Trophoblast cell (in vitro differentiated cells and primary cell): ENCODE results near the gene TM7SF3.

Experiments used
- DNase-seq, 2 donors: peaks; one replicate each; pipeline ENCODE4 v3.0.0-alpha.2; 2016
- H2AFZ ChIP-seq: 2 replicates; pipeline ENCODE4 v1.6.1; 2013; ENCODE audit warnings: low read length, moderate library complexity, mild to moderate bottlenecking; ENCODE audit not compliant: insufficient read depth, poor library complexity
- H2AK5ac ChIP-seq: 2 replicates; pipeline ENCODE4 v1.6.1; 2013; ENCODE audit warnings: mild to moderate bottlenecking, low read length
- H2BK120ac ChIP-seq: 2 replicates; pipeline ENCODE4 v1.6.1; 2013; ENCODE audit warnings: low read length, mild to moderate bottlenecking, moderate library complexity; ENCODE audit not compliant: insufficient read depth, poor library complexity
- H2BK12ac ChIP-seq: 2 replicates; pipeline ENCODE4 v1.6.1; 2013; ENCODE audit warnings: mild to moderate bottlenecking, low read length, moderate library complexity
- H2BK5ac ChIP-seq: 2 replicates; pipeline ENCODE4 v1.6.1; 2013; ENCODE audit warnings: low read length, low read depth, moderate library complexity, mild to moderate bottlenecking; ENCODE audit not compliant: poor library complexity
- H3K14ac ChIP-seq: 2 replicates; pipeline ENCODE4 v1.6.1; 2013; ENCODE audit warnings: mild to moderate bottlenecking, low read length
- H3K18ac ChIP-seq: 2 replicates; pipeline ENCODE4 v1.6.1; 2013; ENCODE audit warnings: mild to moderate bottlenecking, low read length
- H3K23ac ChIP-seq: 2 replicates; pipeline ENCODE4 v1.6.1; 2013; ENCODE audit warnings: low read length
- H3K27ac ChIP-seq: 2 replicates; pipeline ENCODE4 v1.5.1; 2013; ENCODE audit warnings: low read depth, mild to moderate bottlenecking, inconsistent platforms, low read length, moderate library complexity
- H3K27me3 ChIP-seq: 2 replicates; pipeline ENCODE4 v1.6.1; 2013; ENCODE audit warnings: inconsistent platforms, mild to moderate bottlenecking, low read length, moderate library complexity; ENCODE audit not compliant: insufficient read depth
- H3K36me3 ChIP-seq, 2 experiments: 1 replicate in 1 of 2; 2 replicates in 1 of 2; pipeline ENCODE4 v1.6.1; 2013; ENCODE audit warnings: low read length in 2 of 2, mild to moderate bottlenecking in 2 of 2, moderate library complexity in 1 of 2; ENCODE audit not compliant: insufficient read depth in 2 of 2, control insufficient read depth in 1 of 2
- H3K4ac ChIP-seq: 2 replicates; pipeline ENCODE4 v1.6.1; 2013; ENCODE audit warnings: low read depth, mild to moderate bottlenecking, low read length, moderate library complexity
- H3K4me1 ChIP-seq, 2 experiments: 1 replicate in 1 of 2; 2 replicates in 1 of 2; pipeline ENCODE4 v1.6.1; 2013; ENCODE audit warnings: low read length in 2 of 2, mild to moderate bottlenecking in 2 of 2, moderate library complexity in 1 of 2; ENCODE audit not compliant: insufficient read depth in 2 of 2, control insufficient read depth in 1 of 2
- H3K4me2 ChIP-seq: 2 replicates; pipeline ENCODE4 v1.6.1; 2013; ENCODE audit warnings: inconsistent platforms, mild to moderate bottlenecking, low read length, moderate library complexity
- H3K4me3 ChIP-seq: 2 replicates; pipeline ENCODE4 v1.5.1; 2013; ENCODE audit warnings: mild to moderate bottlenecking, low read depth, low read length, inconsistent platforms
- H3K79me1 ChIP-seq: one replicate; pipeline ENCODE4 v1.6.1; 2013; ENCODE audit warnings: low read length
- H3K79me2 ChIP-seq: 2 replicates; pipeline ENCODE4 v1.6.1; 2013; ENCODE audit warnings: low read length, mild to moderate bottlenecking; ENCODE audit not compliant: control insufficient read depth, insufficient read depth, poor library complexity
- H3K9ac ChIP-seq: 2 replicates; pipeline ENCODE4 v1.6.1; 2013; ENCODE audit warnings: mild to moderate bottlenecking, low read length
- H3K9me3 ChIP-seq: 2 replicates; pipeline ENCODE4 v1.6.1; 2013; ENCODE audit warnings: low read depth, mild to moderate bottlenecking, control low read depth, inconsistent platforms, low read length; ENCODE audit not compliant: insufficient read depth
- H4K12ac ChIP-seq: 2 replicates; pipeline ENCODE4 v1.6.1; 2013; ENCODE audit warnings: low read depth, mild to moderate bottlenecking, low read length, moderate library complexity
- H4K8ac ChIP-seq: 2 replicates; pipeline ENCODE4 v1.6.1; 2013; ENCODE audit warnings: low read depth, mild to moderate bottlenecking, low read length, moderate library complexity
- H4K91ac ChIP-seq: one replicate; pipeline ENCODE4 v1.6.1; 2013; ENCODE audit warnings: low read depth, mild to moderate bottlenecking, low read length, moderate library complexity
- WGBS: extraction: QIAGEN DNeasy Blood & Tissue Kit; methylation state at CpG from one replicate; pipeline ENCODE4 v1.1.7; 2013; ENCODE audit warnings: missing lambda C conversion rate; ENCODE audit not compliant: insufficient read length, insufficient coverage; ENCODE audit errors: extremely low coverage; 5-methylcytosine and 5-hydroxymethylcytosine counted together

The TM7SF3 gene

DNA sequence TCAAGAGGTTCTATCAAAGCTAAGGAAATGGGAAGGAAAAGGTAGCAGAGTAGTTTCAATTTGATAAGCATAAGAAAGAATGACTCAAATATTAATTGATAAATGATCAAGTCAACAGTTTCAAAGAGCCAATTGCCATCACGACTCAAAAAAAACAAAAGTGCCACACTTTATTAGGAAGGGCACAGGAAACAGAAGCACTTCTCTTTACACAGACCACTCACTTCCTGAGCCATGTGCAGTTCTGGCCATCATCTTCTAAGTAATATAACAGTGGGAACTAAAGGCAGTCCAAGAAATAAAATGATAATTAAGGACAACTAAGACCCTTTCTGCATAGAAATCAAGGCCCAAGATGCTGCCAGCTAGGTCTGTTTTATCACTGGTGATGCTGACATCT lies 13.2 kb downstream of the TM7SF3 start:
- no peak overlapping the region for H3K27ac ChIP-seq
- no peak overlapping the region for H3K9ac ChIP-seq
- no peak overlapping the region for H3K18ac ChIP-seq
- H3K9me3 ChIP-seq: no peaks in the 10 kb centered on the region
- H2BK120ac ChIP-seq: no peak overlapping the region
- no peak overlapping the region for H3K23ac ChIP-seq
- H3K4me3 ChIP-seq: no peak overlapping the region
- H3K79me1 ChIP-seq: no peaks in the 10 kb centered on the region
- no peak overlapping the region for H3K4me2 ChIP-seq
- H4K91ac ChIP-seq: no peak overlapping the region
- no peak for DNase-seq
- no CpG with 5 or more reads among the region's 1 CpG for WGBS
- H3K4me1 ChIP-seq: no peaks in the 10 kb centered on the region
- H3K27me3 ChIP-seq: no peaks in the 10 kb centered on the region
- no peaks in the 10 kb centered on the region for H3K36me3 ChIP-seq
- H2AK5ac ChIP-seq: no peak overlapping the region
- no peak overlapping the region for H3K4ac ChIP-seq
- H2BK5ac ChIP-seq: no peak overlapping the region
- H4K8ac ChIP-seq: no peak overlapping the region
- H3K14ac ChIP-seq: no peak overlapping the region
- H2BK12ac ChIP-seq: no peak overlapping the region
- no peaks in the 10 kb centered on the region for H3K79me2 ChIP-seq
- no peak overlapping the region for H4K12ac ChIP-seq
- no peak overlapping the region for H2AFZ ChIP-seq

DNA sequence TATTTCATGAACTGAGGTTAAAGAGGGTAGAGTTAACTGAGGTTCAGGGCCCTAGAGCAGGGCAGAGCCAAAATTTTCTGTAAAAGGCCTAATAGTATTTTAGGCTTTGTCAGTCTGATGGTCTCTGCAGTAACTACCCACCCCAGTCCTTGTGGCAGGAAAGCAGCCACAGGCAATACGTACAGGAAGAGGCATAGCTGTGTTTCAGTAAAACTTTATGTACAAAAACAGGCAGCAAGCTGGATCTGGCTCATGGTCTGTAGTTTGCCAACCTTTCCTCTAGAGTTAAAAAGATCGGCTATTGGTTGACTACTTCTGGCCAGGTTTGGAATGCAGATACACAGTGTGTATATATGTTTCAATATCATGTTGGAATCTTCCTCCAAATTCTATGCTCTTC lies 17.2 kb downstream of the TM7SF3 start:
- Histone ChIP-seq H3K18ac (no peak overlapping the region), H3K79me2 (no peaks in the 10 kb centered on the region), H3K9me3 (no peaks in the 10 kb centered on the region), H2BK12ac (no peak overlapping the region), H3K79me1 (no peaks in the 10 kb centered on the region), H3K4me3 (no peak overlapping the region), H3K23ac (no peak overlapping the region), H3K4ac (no peak overlapping the region), H3K4me1 (no peaks in the 10 kb centered on the region), H4K8ac (no peak overlapping the region), H3K27ac (no peak overlapping the region), H4K12ac (no peak overlapping the region), H2AFZ (no peak overlapping the region), H3K14ac (no peak overlapping the region), H4K91ac (no peak overlapping the region), H3K4me2 (no peak overlapping the region), H3K27me3 (no peaks in the 10 kb centered on the region), H2BK120ac (no peak overlapping the region), H3K9ac (no peak overlapping the region), H2BK5ac (no peak overlapping the region), H3K36me3 (no peaks in the 10 kb centered on the region), H2AK5ac (no peak overlapping the region)
- no CpG with 5 or more reads among the region's 2 CpGs for WGBS
- no peak for DNase-seq

DNA sequence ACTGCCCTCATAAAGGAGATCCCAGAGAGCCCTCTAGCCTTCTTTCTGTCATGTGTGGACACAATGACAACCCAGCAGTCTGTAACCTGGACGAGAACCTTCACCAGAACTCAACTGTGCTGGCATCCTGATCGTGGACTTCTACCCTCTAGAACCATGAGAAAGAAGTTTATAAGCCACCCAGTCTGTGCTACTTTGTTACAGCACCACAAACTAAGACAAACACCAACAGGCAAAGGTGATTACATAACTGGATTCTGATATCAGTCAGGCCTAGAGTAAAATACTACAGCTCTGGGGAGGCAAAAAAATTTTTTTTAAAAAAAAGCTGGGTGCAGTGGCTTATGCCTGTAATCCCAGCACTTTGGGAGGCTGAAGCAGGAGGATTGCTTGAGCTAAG lies 18.5 kb downstream of the TM7SF3 start:
- Histone ChIP-seq H3K14ac (no peak overlapping the region), H2BK120ac (no peak overlapping the region), H4K12ac (no peak overlapping the region), H3K36me3 (no peaks in the 10 kb centered on the region), H3K4ac (no peak overlapping the region), H2AK5ac (no peak overlapping the region), H3K4me2 (no peak overlapping the region), H2BK5ac (no peak overlapping the region), H2BK12ac (no peak overlapping the region), H3K9ac (no peak overlapping the region), H2AFZ (no peak overlapping the region), H3K27me3 (no peaks in the 10 kb centered on the region), H4K91ac (no peak overlapping the region), H3K4me1 (no peaks in the 10 kb centered on the region), H3K4me3 (no peak overlapping the region), H4K8ac (no peak overlapping the region), H3K79me1 (no peaks in the 10 kb centered on the region), H3K9me3 (no peaks in the 10 kb centered on the region), H3K27ac (no peak overlapping the region), H3K18ac (no peak overlapping the region), H3K79me2 (no peaks in the 10 kb centered on the region), H3K23ac (no peak overlapping the region)
- no CpG with 5 or more reads among the region's 2 CpGs for WGBS
- no peak for DNase-seq

DNA sequence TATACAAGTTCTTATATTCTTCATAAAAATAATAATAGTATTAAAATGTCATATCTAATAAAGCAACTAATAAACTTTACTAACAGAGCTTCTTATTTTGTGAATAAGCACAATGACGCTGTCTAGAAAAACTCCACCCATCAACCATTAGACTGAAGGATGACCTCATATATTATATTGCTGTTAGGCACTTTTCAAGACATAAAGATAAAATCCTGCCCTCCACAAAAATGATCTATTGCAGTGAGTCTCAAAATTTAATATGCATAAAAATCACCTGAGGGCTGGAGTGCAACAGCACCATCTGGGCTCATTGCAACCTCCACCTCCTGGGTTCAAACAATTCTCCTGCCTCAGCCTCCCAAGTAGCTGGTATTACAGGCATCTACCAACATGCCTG lies 20.1 kb downstream of the TM7SF3 start:
- Histone ChIP-seq H3K23ac (no peak overlapping the region), H3K9me3 (no peaks in the 10 kb centered on the region), H3K27me3 (no peaks in the 10 kb centered on the region), H3K18ac (no peak overlapping the region), H2AK5ac (no peak overlapping the region), H2BK5ac (no peak overlapping the region), H4K12ac (no peak overlapping the region), H3K4me1 (no peaks in the 10 kb centered on the region), H3K27ac (no peak overlapping the region), H3K4me2 (no peak overlapping the region), H3K79me1 (no peaks in the 10 kb centered on the region), H2BK12ac (no peak overlapping the region), H3K9ac (no peak overlapping the region), H3K36me3 (peaks cover 0 to 2% of the 10 kb centered on the region in 2 experiments), H4K8ac (no peak overlapping the region), H2AFZ (no peak overlapping the region), H3K4ac (no peak overlapping the region), H2BK120ac (no peak overlapping the region), H3K79me2 (no peaks in the 10 kb centered on the region), H4K91ac (no peak overlapping the region), H3K14ac (no peak overlapping the region), H3K4me3 (no peak overlapping the region)
- no peak for DNase-seq
- WGBS: no CpG with 5 or more reads among the region's 1 CpG
